GM18511 (cell line): ENCODE measurements around the gene HDC.
A peak's percentile ranks its signal among the peaks of the same experiment; 100 is the strongest.

Source experiments
- ATAC-seq: cut with Tn5 transposase; IDR thresholded peaks from one replicate; pipeline ENCODE4 v1.9.1; 2021; ENCODE audit warnings: mild to moderate bottlenecking, moderate library complexity; ENCODE audit not compliant: unreplicated experiment

The HDC gene

GRCh38 chr15:50256188-50257041 is 9.1 kb downstream of the HDC start:
- ATAC-seq = no peak

GRCh38 chr15:50252556-50252955 is 13.0 kb downstream of the HDC start:
- ATAC-seq = no peak

GRCh38 chr15:50251638-50252182 is 13.8 kb downstream of the HDC start:
- no peak for ATAC-seq

GRCh38 chr15:50250760-50251394 is 14.6 kb downstream of the HDC start:
- ATAC-seq = no peak

GRCh38 chr15:50249704-50250103 is 15.8 kb downstream of the HDC start:
- no peak for ATAC-seq

GRCh38 chr15:50248994-50249582 is 16.4 kb downstream of the HDC start:
- no peak for ATAC-seq

- ATAC-seq = peak; percentile 97
These were observed 17.5 kb downstream of the HDC start for GRCh38 chr15:50247819-50248655.

- no peak for ATAC-seq
These were observed 18.9 kb downstream of the HDC start for GRCh38 chr15:50246631-50247030.

- ATAC-seq = no peak
These were observed 20.4 kb downstream of the HDC start for GRCh38 chr15:50244959-50245624.

- ATAC-seq = no peak
These were observed 21.4 kb downstream of the HDC start for GRCh38 chr15:50244153-50244552.

- no peak for ATAC-seq
These were observed 23.7 kb downstream of the HDC start for GRCh38 chr15:50241684-50242450.

- ATAC-seq = no peak
These were observed 27.3 kb downstream of the HDC start for GRCh38 chr15:50238255-50238654.

- ATAC-seq = no peak
These were observed 29.1 kb downstream of the HDC start for GRCh38 chr15:50236433-50236832.

GRCh38 chr15:50235794-50236193 is 29.7 kb downstream of the HDC start:
- ATAC-seq = no peak

GRCh38 chr15:50234764-50235163 is 30.8 kb downstream of the HDC start:
- ATAC-seq = no peak

- no peak for ATAC-seq
These were observed 32.3 kb downstream of the HDC start for GRCh38 chr15:50233192-50233736.

GRCh38 chr15:50232791-50233190 is 32.7 kb downstream of the HDC start:
- ATAC-seq = no peak

- no peak for ATAC-seq
These were observed 33.8 kb downstream of the HDC start for GRCh38 chr15:50231761-50232160.

- ATAC-seq = no peak
These were observed 36.2 kb downstream of the HDC start for GRCh38 chr15:50229336-50229735.
